ENCODE results near the gene PPP1R13L.
"Not testable (repeated sequence)": the region's sequence is repeated elsewhere in the genome, so short reads cannot be mapped to it uniquely, and the experiment has no call there.

The PPP1R13L gene

DNA sequence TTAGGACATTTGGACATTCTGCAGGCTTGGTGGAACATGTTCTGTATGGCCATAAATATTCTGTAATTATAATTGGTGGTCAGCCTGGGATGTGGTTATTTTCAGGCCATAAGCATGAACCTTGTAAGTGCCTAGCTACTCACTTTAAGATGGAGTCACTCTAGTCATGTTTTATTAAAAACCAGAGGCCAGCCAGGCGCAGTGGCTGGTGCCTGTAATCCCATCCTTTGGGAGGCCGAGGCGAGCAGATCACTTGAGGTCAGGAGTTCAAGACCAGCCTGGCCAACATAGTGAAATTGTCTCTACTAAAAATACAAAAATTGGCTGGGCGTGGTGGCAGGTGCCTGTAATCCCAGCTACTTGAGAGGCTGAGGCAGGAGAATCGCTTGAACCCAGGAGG is 2.7 kb upstream of the PPP1R13L start:
- in situ Hi-C loops (cut with MboI; ENCODE audit: low sequenced_read_pairs) = not testable (repeated sequence)

DNA sequence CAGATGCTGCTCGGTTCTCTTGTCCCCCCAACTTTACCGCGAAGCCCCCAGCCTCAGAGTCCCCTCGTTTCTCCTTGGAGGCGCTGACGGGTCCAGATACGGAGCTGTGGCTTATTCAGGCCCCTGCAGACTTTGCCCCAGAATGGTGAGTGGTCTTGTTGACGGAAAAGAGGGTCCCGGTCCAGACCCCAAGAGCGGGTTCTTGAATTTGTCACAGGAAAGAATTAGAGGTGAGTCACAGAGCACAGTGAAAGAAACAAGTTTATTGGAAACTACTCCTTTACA is 2.2 kb upstream of the PPP1R13L start:
- in situ Hi-C loops (cut with MboI; ENCODE audit: low sequenced_read_pairs) = no loop called here

DNA sequence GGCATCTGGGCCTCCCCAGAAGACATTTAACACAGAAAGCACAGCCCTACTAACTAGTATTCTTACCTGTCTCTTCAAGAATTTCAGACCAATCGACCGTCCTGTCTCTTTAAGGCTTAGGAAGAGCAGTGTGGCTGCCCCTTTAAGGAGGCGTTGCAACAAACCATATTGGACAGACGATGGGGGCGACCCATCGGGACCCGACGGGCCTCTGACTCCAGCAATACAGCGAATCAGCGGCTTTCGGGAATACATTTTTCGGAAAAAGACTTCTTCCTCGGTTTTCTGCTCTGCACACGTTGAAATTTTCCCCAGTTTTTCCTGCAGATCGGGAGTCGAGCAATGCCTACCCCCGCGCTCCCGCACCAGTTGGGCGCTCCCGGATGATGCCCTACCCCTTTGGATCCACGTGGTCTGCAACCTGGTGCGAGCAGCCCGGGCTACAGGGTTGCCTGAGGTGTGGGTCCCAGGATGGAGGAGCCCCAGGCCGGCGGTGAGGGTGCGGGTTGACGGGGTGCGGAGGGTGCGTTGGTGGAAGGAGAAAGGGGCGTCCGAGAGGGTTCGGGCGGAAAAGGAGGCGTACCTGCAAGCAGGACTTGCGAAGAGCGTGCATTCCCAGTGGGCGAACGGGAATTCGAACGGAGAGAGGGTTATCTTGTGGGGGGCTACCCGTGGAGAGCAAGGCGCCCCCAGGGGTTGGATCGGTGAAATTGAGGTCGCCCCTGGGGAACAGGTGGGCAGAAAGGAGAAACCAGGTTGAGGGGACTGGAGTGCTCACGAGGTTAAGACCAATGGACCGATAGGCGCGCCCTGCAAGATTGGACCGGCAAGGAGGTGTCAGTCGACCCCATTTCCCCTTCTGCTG is 1.6 kb upstream of the PPP1R13L start, which contains the start of gene POLR1G:
Gene POLR1G, plus strand, starts transcription at position 419 of the 865 bp plus-strand sequence. Its CDS starts 53 bp downstream, at position 472.
- in situ Hi-C loops (cut with MboI; ENCODE audit: low sequenced_read_pairs) = no loop called here

DNA sequence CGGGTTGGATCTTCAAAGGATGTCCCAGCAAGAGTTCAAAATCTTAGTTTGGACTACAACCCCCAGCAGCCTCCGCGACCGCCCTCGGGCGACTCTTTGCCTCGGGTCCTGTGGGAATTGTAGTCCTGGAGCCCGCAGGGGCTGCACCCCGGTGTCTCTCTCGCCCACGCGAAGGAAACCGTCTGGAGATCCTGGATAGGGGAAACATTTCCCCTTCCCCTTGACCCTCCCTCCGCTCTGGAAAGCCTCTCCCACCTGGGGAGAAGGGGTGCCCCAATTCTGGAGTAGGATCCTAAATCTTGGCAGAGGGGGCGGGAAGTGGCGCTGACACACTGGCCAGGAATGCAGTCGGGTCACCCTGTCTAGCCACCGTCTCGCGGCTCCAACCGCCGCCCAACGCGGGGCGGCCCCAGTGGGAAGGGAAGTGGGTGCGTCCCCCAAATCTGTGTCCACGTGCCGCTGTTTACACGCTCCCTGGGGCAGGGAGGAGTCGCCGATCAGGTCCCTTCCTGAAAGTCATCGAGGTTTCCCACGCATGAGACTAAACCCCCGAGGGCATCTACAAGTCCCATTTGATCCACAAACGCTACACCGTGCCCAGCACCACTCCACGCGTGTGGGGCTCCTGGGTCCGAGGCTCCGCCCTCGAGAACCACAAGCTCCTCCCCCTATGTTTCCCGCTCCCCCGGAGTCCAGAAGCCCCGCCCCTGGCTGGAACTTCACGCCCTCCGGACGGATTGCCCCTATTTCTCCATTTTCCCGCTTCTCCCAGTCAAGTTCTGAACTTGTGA is 761 bp upstream of the PPP1R13L start:
- in situ Hi-C loops (cut with MboI; ENCODE audit: low sequenced_read_pairs) = no loop called here

DNA sequence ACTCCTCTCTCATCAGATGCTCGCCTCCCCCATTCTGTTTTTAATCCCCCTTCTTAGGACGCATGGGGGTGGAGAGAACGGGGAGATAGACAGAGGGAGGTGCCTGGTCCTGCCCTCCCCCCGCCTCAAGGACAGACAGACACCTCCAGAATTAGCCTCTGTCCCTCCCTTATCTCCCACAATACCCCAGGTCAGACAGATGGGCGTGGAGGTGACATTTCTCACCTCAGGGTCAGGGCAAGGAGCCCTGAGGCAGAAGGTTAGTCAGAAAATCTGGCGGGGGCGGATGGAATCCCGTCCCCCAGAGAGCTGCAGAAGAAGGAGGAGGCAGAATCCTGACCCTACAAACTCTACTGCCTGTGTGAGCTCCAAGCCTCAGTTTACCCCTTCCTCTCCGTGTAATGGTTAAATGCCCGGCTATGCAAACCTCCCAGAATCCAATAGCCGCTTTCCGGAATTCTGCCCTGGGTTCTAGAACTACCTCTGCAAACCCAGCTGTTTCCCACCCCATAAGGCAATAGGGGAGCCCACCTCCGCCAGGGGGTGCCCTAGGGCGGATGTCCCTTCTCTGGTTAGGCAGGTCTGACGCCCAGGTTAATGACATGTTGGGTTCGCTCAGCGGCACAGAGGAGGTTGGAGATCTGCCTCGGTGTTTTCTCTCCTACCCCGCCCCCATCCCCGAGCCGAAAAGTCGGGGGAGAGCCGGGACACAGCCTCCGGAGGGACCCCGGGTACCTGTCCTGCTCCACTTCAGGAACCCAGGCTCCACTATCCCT is 900 bp downstream of the PPP1R13L start:
- in situ Hi-C loops (cut with MboI; ENCODE audit: low sequenced_read_pairs) = no loop called here

DNA sequence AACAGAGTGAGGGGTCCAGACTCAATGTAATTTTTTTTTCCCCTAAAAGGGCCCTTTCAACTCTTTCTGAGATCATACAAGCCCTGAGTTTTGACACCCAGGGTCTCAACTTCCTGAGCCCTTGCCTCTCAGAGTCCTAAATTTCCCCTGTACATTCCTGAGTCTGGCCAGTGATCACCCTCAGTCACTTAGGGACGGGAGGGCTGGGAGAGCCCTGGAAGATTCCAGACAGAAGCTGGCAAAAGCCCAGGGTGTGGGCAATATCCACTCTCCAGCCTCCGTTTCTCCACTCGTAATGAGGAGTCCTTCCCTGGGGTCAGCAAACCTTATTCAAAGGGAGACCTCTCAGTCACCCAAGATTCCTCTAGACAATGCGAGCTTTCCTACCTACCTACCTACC is 1.6 kb downstream of the PPP1R13L start:
- in situ Hi-C loops (cut with MboI; ENCODE audit: low sequenced_read_pairs) = no loop called here

DNA sequence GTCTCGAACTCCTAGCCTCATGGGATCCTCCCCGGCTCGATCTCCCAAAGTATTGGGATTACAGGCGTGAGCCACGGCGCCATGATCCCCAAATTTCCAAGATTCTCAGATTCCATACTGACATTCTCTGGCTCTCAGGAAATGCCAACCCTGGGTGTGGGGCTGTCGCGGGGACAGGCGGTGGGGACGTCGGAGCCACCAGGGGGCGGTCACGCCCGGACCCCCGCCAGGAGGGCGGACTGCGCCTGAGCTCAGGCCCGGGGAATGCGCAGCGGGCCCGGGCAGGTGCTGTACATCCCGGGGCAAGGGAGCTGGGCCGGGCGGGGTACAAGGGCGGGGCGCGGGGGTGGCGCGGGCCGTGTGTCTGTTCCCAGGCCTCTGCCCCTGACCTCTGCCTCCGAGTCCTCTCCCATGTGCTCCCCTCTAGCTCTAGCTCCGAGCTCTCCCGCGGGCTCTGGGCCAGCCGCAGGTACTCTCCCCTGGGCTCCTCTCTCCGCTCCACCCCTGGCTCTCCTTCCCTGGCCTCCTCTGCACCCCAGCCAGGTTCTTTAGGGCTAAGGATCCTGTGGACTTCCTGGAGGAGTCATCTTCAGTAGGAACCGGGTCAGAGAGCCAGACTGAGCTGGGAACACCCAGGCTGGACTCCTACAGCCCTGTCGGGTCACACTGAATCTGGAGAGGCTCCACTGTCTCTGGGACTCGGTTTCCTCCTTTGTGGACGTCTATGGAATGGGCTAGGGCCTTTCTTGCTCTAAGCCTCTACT is 2.4 kb downstream of the PPP1R13L start:
- in situ Hi-C loops (cut with MboI; ENCODE audit: low sequenced_read_pairs) = no loop called here

DNA sequence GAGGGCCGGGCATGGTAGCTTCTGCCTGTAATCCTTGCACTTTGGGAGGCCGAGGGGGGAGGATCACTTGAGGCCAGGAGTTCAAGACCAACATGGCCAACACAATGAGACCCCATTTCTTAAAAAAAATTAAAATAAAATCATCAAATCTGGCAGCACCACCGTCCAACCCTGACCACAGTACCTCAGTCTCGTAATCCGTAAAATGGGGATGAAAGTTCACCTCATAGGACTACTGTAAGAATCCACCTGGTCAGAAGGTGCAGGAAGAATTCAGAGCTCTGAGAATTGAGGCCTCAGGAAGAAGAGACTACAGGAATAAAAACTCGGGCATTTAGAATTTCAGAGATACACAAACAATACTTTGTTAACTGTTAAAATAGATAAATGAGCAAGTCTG is 3.1 kb downstream of the PPP1R13L start:
- in situ Hi-C loops (cut with MboI; ENCODE audit: low sequenced_read_pairs) = no loop called here

DNA sequence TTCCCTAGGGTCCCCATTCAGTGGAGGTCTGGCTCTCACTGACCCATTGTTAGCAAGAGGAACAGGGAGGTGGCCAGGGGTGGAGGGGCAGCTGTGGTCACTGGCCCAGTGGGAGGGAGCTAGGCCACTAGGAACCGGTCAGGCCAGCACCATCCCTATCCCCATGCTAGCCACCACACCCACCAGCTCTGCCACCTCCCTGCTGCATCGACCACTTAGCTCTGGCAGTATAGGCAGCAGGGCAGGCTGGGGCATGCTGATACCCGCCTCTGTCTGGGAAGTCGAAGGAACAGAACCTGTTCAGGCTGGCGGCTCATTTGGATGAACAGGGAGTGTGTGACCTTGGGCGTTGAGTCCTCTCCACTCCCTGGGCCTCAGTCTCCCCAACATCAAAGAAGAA is 4.7 kb downstream of the PPP1R13L start:
- in situ Hi-C loops (cut with MboI; ENCODE audit: low sequenced_read_pairs) = no loop called here

DNA sequence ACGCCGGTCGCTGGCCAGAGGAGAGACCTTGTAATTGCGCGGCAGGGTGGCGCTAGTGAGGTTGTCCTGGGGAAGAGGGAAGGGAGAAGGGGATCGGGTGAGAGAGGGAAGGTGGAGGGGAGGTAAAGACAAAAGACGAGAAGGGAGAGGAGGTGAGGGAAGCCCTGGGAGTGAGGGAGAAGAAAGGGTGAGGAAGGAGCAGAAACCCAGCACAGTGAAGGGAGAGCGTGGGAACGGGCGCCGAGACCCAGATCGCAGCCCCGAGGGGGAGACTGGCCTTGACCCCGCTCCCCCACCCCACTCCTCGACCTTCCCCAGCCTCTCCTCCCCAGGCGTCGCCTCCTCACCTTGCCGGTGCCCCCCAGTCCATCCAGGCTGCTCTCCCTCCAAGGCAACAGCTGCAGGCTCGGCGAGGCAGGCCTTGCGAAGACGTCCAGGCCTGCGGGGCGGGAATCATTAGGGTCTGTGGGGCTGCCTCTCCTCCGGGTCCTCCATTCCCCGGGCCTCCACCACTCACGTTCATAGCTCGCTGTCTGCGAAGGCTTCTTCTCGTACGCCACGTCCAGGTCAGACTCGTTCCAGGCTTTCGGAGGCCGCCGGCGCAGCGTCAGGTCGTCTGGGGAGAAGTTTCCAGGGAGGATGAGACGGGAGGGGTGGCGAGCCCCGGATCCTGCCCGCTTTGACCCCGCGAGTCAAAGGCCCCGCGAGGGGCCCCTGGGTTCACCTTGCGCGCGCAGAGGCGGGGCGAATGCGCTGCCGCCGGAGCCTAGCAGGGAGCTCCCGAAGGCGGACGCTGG is 8.8 kb downstream of the PPP1R13L start:
- in situ Hi-C loops (cut with MboI; ENCODE audit: low sequenced_read_pairs) = no loop called here

DNA sequence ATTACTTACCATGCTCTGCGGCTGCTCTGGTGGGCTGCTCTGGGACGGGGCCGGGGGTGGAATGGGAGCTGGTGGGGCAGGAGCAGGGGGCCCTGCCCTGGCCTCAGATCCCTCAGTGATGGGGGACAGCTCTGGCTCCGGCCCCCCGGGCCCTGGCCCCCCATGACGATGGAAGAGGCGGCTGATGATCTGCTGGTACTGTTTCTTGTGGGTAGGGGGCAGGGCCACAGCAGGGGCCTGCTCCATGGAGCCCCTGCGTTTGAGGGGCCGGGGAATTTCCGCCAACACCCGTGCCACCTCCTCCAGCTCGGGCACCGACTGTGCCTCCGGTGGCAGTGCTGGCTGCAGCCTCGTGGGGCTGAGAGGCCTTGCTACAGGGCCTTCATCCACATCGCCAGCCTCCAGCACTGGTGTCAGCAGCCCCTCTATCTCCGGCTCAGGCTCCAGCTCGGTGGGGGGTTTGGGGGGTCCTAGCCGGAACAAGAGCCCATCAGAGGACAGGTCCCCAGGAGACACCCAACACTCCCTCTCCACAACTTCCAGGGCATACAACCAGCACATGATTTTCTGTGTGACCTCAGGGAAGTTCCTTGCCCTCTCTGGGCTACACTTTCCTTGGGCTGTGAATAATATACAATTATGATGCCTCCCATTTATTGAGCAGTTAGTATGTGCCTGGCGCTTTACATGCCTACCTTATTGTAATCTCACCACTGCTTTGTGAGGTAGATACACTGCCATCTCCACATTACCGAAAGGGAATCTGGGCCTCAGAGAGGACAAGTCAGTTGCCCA is 12.8 kb downstream of the PPP1R13L start:
- in situ Hi-C loops (cut with MboI; ENCODE audit: low sequenced_read_pairs) = no loop called here

DNA sequence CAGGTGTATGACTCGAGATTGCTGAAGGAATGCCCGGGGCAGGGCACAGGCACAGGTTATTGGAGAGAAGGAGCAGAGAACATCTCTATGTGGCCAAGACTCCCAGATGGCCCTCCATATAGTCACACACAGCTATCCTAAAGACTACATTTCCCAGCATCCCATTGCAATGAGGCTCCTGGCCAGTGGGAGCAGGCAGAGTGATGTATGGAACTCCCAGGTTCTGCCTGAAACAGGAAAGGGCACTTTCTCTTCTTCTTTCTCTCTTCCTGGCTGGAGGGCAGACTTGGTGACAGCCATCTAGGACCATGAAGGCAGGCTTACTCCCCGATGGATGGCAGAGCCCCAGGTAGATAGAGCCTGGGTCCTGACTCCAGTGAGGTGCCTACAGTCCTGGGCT is 13.5 kb downstream of the PPP1R13L start:
- in situ Hi-C loops (cut with MboI; ENCODE audit: low sequenced_read_pairs) = no loop called here

DNA sequence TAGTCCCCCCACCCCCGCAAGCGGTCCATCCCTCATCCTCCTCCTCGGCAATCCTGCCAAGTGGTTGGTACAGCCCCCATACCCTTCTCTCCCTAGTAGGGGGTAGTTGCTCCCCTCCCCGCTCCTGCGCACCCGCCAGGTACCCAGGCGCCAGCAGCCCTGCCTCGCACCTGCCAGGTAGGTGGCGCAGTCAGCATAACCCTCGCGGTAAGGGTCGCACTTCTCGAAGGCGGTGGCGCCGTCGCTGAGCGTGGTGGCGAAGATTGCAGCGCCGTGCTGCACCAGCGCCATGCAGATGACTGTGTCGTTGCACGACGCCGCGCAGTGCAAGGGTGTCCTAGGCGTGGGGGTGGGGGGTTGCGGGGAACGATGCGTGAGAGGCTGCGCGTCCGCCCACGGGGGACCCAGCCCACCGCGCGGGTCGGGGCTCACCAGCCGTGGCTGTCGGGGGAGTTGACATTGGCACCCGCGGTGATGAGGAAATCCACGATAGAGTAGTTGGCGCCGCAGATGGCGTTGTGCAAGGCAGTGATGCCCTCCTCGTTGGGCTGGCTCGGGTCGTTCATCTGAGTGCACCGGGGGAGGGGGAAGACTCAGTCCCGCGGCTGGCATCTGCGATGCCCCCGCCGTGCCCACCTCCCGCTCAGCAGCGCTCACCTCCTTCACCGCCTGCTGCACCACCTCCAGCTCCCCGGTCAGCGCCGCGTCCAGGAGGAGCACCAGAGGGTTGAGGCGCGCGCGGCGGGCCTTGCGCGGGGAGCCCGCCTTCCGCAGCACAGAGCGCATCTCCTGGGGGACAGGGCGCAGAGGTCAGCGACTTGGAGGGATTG is 19.3 kb downstream of the PPP1R13L start:
- in situ Hi-C loops (cut with MboI; ENCODE audit: low sequenced_read_pairs) = no loop called here

DNA sequence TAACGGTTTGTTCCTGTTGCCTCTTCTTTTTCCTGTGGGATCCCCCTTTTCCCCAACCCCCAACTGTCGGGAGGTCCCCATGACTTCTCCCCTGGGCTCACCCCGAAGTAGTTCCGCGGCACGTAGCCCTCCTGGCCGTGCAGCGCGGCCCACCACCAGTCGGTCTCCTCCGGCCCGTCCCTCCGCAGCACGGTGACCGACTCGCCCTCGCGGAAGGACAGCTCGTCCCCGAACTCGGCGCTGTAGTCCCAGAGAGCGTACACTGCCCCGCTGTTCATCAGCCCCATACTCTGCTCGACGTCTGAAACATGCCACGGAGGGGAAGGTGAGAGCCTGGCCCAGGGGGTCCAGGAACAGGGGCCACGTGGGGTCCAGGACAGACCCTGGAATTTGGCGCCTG is 22.4 kb downstream of the PPP1R13L start:
- in situ Hi-C loops (cut with MboI; ENCODE audit: low sequenced_read_pairs) = no loop called here

DNA sequence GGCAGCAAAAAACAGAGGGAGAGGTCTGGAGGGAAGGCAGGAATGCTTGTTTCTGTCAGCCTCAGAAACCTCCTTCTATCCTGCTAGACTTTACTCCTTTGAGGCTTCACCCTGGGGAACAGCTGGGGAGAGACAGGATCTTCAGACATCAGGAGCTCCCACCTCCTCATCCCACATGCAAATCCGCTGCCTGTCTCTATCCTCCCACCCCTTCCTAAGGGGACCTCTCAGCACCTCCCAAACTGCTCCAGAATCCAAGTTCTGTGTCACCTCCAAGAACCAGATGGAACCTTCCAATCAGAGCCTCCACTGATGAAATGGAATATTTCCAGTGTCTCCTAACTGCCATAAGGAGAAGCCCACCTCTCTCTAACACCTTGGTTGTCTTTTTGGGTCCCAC is 24.8 kb downstream of the PPP1R13L start:
- in situ Hi-C loops (cut with MboI; ENCODE audit: low sequenced_read_pairs) = no loop called here

DNA sequence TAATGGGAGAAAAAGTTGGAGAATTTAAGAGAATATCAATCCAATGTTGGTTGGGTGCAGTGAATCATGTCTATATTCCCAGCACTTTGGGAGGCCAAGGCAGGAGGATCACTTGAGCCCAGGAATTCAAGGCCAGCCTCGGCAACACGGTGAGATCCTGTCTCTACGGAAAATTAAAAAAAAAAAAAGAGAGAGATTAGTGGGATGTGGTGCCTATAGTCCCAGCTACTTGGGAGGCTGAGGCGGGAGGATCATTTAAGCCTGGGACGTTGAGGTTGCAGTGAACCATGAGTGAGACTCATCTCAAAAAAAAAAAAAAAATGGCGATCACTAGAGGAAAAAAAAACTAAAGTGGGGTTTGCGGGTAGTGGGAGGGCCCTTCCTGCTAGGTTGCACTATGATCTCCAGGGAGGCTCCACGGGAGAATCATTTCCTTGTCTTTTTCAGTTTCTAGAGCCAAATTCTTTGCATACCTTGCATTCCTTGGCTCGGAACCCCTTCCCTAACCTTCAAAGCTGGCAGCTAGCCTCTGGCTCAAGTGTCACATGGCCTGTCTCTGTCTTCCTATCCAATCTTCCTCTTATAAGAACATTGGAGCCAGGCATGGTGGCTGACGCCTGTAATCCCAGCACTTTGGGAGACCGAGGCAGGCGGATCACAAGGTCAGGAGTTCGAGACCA is 28.7 kb downstream of the PPP1R13L start:
- in situ Hi-C loops (cut with MboI; ENCODE audit: low sequenced_read_pairs) = no loop called here

DNA sequence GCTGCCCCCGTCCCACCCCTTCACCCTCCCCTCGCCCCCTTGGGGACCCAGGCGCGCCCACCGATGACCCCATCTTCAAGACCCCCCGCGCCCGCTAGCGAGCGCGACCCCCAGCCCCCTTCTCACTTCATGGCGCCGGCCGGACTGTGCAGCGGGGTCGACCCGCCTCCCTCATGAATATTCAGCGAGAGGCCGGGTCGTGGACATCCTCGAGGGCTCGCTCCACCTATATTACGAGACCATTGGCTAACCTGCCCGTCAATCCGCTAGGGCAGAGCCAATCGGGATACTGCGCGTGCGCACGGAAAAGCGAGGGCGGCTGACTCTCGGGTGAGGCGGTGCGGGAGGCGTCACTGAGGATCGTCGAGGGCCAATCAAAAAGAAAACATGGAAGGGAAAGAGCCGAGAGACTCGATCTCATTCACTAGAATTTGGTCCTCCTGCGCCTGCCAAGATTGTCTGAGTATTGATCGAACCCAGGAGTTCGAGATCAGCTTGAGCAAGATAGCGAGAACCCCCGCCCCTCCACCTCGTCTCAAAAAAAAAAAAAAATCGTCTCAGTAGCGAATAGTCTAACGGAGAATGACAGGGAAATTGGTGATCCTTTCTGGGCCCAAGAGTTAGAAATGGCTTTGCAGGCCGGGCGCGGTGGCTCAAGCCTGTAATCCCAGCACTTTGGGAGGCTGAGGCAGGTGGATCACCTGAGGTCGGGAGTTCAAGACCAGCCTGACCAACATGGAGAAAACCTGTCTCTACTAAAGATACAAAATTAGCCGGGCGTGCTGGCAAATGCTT is 34.3 kb downstream of the PPP1R13L start, which contains the start of gene ERCC2:
Gene ERCC2, minus strand, starts transcription at position 164 of the 795 bp plus-strand sequence. Its CDS starts 33 bp downstream, at position 131.
- in situ Hi-C loops (cut with MboI; ENCODE audit: low sequenced_read_pairs) = no loop called here
